GM19025 (cell line): Measurements from ENCODE around the gene SPACA9.

Experiments
- ATAC-seq: cut with Tn5 transposase; IDR thresholded peaks from one replicate; pipeline ENCODE4 v1.9.1; 2021; ENCODE audit warnings: mild to moderate bottlenecking, low read depth, moderate library complexity; ENCODE audit not compliant: unreplicated experiment

The SPACA9 gene

GRCh38 chr9:132935026-132935425 is 56.3 kb downstream of the SPACA9 start:
- no peak for ATAC-seq

GRCh38 chr9:132937463-132937901 is 58.8 kb downstream of the SPACA9 start:
- ATAC-seq: no peak

- no peak for ATAC-seq
These were observed 60.5 kb downstream of the SPACA9 start for GRCh38 chr9:132939169-132939568.
